ENCODE measurements around the gene UCK1.

DNA sequence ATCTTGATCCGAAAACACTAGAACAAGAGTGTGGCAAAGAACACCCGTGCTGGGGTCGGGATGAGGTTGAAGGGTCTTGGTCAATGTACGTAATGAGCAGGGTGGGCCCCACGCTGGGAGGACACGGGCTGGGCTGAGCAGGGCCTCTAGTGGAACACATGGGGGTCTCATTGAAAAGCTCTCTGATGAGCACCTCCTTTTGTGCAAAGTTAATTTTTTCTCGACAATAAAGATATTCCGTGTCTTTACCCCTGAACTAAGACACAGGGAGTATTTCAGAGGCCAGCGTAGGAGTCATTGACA, 8.0 kb downstream of the UCK1 start:
- TF ChIP-seq, protein P1, sequence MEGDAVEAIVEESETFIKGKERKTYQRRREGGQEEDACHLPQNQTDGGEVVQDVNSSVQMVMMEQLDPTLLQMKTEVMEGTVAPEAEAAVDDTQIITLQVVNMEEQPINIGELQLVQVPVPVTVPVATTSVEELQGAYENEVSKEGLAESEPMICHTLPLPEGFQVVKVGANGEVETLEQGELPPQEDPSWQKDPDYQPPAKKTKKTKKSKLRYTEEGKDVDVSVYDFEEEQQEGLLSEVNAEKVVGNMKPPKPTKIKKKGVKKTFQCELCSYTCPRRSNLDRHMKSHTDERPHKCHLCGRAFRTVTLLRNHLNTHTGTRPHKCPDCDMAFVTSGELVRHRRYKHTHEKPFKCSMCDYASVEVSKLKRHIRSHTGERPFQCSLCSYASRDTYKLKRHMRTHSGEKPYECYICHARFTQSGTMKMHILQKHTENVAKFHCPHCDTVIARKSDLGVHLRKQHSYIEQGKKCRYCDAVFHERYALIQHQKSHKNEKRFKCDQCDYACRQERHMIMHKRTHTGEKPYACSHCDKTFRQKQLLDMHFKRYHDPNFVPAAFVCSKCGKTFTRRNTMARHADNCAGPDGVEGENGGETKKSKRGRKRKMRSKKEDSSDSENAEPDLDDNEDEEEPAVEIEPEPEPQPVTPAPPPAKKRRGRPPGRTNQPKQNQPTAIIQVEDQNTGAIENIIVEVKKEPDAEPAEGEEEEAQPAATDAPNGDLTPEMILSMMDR (IDR thresholded peaks at IDR 0.05): no peak
- TF ChIP-seq EZH2 (IDR thresholded peaks at IDR 0.05) (no peak), EZH2phosphoT487 (IDR thresholded peaks at IDR 0.05) (no peak)
